ENCODE measurements around the gene SEC22A. TPM values are rescaled to one million over a fixed set of nuclear protein-coding genes. Genes with fewer than 3 reads are reported as not detected.

The SEC22A gene
- total and polyA plus RNA-seq, 2 of the 8 experiments (the other 6 are each of a cell fraction or from before 2014, with no cell fraction given) = 10.6 to 17.1 TPM

DNA sequence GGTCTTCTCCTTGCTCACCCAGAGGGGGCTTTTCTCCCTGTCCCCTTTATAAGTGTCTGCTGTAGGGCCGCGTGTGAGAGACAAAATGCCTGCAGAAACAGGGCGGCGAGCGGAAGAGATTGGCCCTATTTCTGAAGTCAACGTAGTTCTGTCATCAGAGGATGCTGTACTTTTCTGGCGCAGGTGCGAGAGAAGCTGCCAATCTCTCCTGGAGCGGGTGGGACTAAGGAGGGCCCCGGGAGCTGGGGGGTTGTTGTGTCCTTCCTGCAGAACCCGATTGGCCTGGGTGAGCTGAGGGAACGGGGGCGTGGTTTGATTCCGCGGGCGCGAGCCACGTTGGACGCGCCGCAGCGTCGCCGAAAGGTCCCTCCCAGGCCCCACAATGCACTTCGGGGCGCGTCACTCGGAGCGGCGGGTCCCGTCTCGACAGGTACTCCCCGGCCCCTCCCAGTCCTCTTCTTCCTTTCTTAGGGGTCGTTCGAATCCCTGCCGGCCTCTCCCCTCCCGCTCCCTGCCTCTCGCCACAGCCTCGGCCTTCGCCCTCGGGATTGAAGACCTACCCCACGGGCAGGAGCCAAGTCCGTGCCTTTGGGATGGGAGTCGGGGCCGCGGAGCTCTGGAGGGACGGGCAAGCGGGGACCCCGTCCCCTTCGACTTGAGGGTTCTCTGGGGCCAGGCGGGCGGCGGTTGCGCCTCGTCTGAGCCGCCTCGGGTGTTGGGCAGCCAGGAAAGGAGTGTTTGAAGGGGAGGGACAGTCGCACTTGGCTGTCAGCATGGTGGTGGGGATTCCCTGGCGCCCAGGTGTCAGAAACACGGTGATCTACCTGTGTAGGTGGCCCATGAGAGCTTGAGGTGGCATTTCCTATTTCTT lies at the start of gene SEC22A (continued):
- TF ChIP-seq CHD2 (IDR thresholded peaks at IDR 0.05; ENCODE audit: low read length) = peak; percentile 33; the same call in 1 of the 2 replicates
- peak; percentile 56 for TF ChIP-seq SAP30 (IDR thresholded peaks at IDR 0.05; ENCODE audit: insufficient read depth, insufficient replicate concordance, low read length)
- TF ChIP-seq, protein P1, sequence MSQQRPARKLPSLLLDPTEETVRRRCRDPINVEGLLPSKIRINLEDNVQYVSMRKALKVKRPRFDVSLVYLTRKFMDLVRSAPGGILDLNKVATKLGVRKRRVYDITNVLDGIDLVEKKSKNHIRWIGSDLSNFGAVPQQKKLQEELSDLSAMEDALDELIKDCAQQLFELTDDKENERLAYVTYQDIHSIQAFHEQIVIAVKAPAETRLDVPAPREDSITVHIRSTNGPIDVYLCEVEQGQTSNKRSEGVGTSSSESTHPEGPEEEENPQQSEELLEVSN (IDR thresholded peaks at IDR 0.05) = no peak
- no peak for TF ChIP-seq JUND (IDR thresholded peaks at IDR 0.05; ENCODE audit: low read length)
- TF ChIP-seq CBX5 (IDR thresholded peaks at IDR 0.05; ENCODE audit: low read depth, low read length) = no peak
- no peak for TF ChIP-seq GTF2F1 (IDR thresholded peaks at IDR 0.05; ENCODE audit: borderline replicate concordance, low read depth, low read length)
- TF ChIP-seq TAF1 (IDR thresholded peaks at IDR 0.05; ENCODE audit: low read depth, low read length) = peak; percentile 84
- TF ChIP-seq ASH2L (IDR thresholded peaks at IDR 0.05; ENCODE audit: low read length) = peak; percentile 88
- peak; percentile 58 for TF ChIP-seq TAF7 (optimal IDR thresholded peaks at IDR 0.05; ENCODE audit: borderline replicate concordance, low read depth, low read length)
- no peak for TF ChIP-seq POU5F1 (IDR thresholded peaks at IDR 0.05; ENCODE audit: low read depth, low read length)
- 0 out of 2 replicates have a peak, but pooled peaks have one; percentile 77 for TF ChIP-seq SP4 (IDR thresholded peaks at IDR 0.05; ENCODE audit: low read length)
